ENCODE data around the gene LRPAP1.

The LRPAP1 gene

DNA sequence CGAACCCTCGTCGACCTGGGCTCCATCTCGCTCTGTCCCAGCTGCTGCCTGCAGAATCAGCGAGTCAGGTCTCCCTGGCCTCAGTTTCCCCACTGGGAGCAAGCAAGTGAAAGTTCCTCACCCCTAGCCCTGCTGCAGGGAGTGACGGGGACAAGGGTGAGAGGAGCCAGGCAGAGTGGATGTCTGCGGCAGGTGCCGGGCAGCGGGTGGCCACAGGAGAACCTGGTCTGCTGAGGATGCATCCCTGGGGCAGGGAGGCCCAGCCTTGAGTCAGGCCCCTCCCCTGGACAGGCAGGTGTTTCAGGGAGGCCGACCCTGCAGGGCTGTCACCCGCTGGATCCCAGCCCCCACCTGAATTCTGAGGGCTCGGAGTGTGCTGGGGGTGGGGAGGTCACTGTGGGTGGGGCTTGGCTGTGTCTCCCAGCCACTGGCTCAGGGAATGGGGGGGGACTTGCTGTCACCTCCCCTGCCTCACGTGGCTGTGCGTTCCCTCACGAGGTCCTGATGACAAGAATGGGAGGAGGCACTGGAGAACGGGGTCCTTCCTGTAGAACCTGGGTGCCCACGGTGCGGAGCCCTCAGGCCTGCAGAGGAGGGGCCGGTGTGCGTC, 33.2 kb downstream of the LRPAP1 start:
- DNase-seq: no peak

DNA sequence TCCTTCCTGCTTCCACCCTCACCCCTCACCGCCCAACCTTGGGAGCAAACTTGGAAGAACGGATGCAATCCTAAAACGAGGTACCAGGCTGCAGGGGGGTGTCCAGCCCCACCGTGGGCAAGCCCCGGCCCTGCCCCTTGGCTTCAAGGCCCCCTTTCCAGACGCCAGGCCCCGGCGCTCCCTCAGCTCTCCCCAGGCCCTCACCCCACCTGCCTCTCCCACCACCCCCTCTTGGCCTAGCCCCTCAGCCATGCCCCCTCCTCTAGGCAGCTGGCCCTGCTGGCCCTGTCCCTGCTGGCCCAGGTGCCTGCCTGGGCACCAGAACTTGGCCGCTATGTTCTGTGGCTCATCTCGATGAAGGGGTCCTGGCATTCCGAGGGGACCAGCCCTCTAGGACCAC, 33.8 kb downstream of the LRPAP1 start:
- no peak for DNase-seq

DNA sequence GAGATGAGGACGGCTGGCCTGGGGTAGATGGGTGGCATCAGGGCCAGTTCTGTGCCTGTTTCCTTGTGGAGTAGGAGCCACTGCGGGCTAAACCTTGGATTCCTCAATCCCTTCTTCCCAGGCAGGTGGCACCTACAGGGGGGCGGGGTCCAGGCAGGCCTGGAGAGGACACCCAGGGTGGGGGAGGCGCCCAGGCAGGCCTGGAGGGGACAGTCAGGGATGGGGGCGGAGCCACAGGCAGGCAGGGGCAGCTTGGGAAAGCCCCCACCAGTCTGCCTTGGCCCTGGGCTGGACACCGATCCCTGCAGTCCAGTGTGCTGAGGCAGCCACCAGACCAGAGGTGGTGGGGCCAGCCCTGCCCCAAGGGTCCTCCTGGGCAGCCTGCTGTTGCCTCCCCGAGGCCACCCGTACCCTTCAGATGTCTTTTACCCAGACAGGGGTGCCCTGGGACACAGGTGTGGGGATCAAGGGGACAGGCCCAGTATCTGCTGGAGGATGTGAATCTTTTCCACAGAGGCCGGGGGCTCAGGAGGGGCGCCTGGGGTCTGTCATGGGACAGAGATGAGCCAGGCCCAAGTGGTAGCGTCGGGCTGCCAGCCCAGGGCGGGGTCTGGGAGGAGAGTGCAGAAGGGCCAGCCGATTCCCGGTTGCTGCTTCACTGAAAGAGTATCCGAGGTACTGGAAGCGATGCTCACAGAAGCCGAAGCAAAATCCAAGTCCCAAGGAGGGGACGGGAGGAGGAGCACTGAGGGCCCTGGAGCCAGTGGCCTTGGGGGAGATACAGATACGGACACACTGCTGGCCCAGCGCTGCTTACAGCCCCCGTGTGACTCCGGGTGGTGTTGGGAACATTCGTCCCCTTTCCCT, 34.5 kb downstream of the LRPAP1 start:
- DNase-seq: no peak

DNA sequence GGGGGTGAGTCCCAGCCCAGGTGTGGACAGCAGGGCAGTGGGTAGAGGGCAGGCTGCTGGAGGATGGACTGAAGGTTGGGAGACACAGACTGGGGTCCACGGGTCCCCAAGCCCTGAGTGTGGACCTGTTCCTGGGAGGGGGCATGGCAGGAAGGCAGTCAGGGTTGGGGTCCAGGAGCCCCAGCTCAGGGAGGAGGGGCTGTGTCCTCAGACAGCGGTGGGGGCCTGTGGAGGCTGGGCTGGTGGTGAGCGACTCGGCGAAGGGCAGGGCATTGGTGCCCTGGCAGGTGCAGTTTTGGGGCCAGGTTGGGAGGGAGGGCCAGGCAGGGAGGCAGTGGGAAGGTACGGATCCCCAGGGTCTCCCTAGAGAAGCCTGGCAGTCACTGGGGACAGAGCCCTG, 35.1 kb downstream of the LRPAP1 start:
- no peak for DNase-seq

DNA sequence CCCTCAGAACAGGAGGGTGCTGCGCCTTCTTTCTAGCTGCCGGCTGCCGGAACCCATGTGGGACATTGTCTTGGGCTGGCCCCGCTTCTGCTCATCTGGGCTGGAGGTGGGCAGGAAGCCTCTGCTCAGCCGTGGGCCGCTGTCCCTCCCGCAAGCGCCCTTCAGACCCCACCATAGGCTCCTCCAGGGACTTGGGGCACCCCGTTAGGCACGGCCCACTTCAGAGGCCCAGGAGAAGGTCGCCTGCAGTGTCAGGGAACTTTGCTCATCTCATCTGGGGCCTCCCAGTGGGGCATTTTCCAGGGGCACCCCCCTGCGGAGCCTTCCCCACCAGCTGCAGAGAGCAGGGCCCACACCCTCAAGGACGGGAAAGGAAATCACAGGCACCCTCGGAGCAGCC, 36.2 kb downstream of the LRPAP1 start:
- no peak for DNase-seq

DNA sequence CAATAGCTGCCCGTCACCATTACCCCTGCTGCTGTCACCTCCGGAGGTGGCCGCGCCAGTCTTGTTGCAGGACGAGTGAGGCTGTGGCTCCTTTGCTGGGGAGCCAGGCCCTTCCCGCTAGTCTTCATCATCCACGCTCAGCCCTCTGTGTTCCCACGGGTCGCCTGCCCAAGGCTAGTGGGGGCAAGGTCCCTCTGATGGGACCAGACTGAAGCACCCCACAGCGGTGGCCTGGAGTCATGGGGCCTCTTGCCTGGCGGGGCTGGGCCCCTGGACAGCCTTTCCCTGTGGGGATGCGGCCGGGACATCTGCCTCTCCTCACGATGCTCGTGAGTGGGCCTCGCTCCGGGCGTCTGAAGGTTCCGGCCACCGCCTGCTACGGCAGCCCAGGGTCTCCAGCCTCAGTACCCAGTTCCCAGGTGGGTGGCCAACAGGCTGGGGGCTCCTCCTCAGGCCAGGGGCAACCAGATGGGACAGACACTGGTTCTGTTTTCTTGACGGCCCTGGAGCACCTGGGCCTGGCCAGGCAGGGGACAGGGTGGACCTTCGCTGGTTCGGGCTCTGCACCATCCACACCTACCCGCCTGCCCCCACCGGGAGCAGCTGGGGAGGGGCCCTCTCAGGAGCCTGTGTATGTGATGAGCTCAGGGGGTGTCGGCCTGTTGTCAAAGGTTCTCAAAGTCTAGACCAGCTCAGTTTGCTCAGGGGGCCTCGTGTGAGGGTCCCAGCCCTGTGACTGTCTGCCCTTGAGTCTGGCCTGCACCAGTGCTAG, 36.8 kb downstream of the LRPAP1 start:
- DNase-seq: no peak

DNA sequence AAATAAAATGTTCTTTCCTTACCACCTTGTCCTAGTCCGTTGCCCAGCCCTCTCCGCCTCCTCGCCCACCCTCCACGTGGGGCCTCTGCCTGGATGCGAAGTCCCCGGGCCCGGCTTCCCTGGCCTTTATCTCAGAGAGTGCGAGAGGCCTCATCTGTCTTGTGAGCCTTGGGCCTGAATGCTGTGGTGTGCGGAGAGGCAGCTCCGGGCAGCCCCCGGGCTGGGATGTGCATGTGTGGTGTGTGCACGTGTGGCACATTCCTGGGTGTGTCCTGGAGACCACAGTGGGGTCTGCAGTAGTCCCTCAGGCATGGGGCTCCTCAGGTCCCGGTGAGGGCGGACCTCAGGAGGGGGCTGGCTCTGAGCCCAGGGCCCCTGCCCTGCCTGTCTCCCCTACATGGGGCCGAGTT, 37.8 kb downstream of the LRPAP1 start:
- DNase-seq: no peak

DNA sequence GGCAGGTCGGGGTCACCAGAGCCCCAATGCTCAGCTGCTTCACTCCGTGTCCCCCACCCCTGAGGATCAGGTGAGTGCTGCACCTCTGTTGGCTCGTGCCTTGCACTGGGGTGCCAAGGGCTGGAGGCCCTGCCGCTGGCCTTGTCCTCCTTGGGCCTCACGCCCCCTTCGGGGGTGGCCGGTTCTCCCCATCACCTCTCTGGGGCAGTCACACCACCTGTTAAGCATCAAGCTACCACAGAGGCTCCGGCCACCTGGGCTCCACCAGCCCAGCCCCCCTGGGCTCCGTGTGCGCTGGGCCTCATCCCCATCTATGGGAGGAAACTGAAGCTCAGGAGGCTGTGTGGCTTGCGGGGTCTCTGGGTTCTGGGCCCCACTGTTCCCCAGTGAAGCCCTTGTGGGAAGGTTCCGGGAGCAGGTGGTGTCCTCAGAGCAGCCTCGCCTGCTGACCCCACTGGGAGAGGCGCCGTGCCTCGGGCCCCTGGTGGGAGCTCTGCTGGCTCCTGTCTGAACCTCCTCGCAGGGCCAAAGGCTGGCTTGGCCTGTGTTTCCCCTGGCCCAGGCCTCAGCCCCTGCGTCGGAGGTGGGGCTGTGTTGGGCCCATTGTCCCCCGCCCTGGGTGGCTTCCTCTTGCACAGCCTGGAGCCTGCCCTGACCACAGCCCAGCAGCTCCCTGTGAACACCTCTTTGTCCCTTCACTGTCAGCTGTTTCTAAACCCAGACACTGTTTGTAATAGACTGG, 38.3 kb downstream of the LRPAP1 start:
- no peak for DNase-seq

DNA sequence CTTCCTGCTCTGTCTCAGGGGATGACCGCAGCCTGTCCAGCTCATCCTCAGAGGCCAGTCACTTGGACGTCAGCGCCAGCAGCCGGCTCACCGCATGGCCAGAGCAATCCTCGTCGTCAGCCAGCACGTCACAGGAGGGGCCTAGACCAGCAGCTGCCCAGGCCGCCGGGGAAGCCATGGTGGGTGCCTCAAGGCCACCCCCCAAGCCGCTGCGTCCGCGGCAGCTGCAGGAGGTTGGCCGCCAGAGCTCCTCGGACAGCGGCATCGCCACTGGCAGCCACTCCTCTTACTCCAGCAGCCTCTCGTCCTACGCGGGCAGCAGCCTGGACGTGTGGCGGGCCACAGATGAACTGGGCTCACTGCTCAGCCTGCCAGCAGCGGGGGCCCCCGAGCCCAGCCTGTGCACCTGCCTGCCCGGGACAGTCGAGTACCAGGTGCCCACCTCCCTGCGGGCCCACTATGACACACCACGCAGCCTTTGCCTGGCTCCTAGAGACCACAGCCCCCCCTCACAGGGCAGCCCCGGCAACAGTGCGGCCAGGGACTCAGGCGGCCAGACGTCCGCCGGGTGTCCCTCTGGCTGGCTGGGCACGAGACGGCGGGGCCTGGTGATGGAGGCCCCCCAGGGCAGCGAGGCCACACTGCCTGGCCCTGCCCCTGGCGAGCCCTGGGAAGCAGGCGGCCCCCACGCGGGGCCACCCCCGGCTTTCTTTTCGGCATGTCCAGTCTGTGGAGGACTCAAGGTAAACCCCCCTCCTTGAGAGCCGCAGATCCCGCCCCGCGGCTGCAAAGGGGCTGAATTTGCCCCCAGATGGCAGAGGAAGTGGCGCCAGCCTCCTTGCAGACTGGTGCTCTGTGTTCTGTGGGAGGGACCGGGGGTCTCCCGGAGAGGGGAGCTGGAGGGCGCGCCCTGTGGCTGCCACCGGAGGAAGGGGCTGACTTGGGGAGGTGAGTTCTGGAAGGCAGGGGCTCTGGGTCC, 39.2 kb downstream of the LRPAP1 start:
- no peak for DNase-seq

DNA sequence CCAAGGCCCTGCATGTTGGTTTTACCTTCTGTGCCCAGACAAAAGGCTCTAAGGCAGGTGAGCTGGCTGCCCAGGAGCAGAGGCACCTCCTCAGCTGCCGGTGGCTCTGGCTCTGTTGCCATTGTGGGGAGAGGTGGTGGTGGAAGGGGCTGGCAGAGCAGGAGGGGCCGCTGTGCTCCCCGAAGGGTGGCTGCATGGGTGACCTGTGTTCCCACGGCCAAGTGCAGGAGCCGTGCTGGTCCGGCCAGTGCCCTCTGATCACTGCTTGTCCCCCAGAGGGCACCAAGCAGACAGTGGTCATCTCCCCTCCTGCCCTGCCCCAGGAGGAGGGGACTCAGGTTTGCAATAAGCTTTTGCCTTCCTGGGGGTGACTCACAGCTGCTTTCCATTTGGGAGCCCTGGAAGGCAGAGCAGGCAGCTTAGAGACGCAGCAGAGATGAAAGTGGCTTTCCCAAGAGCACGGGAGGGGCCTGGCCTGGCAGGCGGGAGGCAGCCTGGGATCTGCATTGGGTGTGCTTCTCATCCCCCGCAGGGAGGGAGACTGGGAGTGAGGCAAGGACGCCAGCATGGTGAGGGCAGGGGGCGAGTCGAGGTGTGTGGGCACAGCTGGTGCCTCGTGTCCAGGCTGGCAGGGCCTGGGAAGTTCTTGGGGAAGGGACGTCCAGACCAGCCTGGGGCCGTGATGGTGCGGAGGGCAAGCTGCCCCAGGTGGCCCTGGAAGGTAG, 40.4 kb downstream of the LRPAP1 start:
- DNase-seq: no peak

DNA sequence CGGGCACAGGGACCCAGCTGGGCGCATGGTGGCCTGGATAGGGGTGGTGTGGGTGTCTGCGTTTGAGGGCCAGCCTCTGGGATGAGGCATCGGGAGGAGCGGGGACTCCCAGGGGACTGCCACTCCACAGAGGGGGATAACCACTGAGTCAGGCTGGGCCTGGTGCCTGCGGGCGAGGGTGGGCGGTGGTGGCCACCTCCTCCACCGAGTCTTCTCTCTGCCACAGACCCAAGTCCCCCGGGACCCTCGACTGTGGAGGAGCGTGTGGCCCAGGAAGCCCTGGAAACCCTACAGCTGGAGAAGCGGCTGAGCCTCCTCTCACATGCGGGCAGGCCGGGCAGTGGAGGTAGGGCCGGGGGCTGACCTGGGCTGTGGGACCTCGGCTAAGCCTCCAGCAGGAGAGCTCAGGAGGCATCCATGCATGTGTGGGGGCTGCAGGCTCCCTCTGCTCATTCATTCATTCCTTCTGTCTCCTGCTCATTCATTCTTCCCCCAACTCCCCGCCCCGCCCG, 42.7 kb downstream of the LRPAP1 start:
- no peak for DNase-seq

DNA sequence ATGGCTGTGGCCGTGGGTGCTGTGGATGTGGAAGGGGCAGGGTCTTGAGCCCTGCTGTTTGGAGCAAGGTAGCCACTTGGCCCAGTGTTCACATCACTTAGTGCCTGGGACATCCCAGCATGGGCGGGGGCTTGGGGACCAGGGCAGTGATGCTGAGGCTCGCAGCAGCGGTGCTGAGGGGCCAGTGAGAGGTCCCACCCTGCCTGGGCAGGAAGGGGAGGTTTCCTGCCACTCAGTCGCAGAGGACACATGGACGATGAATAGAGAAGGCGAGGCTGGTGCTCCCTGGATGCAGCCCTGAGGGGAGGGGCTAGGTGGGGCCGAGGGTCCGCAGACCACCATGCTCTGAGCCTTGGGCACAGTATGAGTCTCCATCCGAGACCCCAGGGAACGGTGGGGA, 43.4 kb downstream of the LRPAP1 start:
- DNase-seq: no peak

DNA sequence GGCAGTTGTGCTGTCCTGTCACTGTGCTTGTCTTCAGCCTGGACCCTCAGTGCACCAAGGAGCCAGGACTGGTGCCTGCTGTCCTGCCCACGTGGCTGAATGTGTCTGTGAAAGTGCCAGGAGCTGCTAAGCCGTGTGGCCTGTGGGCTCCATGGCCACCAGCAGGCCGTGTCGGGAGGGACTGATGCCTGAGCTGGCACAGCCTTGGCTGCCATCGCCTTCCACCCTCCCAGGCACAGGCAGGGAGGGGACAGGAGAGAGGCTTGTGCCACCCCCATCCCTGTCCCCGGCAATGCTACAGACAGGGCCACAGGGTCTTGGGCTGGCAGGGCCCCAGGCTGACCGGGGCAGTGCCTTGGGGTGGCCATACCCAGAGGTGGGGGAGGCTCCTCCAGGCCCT, 44.4 kb downstream of the LRPAP1 start:
- DNase-seq: no peak

DNA sequence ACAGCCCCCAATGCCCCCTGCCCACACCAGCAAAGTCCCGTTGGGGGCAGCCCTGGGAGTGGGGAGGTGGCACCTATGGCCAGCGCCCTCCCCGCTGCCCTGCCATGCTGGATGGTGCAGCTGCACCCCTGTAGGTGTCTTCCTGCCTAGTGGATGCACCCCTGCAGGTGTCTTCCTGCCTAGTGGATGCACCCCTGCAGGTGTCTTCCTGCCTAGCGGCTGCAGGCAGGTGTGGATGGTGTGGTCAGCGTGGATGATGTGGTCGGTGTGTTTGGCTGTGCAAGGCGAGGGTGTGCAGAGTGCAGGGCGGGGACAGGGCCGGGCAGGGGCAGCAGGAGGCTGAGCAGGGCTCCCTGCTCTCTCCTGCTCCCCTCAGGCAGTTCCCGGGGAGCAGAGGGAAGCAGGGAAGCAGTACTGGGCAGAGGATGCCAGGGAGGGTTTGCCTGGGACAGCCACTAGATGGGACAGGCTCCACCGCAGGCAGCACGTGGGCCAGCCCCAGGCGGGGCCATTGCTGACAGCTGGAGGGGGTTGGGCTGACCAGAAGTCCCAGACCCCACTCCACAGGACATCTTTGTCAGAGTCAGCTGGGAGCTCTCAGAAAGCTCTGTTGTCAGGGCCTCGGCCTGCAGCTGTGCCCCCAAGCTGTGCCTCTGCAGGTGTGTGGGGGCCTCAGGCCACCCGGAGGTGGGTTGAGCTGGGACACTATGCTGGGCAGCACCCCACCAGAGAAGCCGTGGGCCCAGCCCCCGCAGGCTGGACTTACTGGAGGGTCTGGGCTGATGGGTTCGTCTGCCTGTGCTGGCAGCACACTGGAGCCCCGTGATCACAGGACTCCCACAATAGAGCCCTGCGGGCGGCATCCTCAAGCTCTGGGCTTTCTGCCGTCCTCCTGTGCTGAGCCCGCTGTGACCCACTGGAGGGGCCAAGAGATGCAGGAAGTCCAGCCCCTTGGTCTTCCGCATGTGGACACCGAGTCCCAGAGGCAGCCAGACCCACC, 45.4 kb downstream of the LRPAP1 start:
- no peak for DNase-seq

DNA sequence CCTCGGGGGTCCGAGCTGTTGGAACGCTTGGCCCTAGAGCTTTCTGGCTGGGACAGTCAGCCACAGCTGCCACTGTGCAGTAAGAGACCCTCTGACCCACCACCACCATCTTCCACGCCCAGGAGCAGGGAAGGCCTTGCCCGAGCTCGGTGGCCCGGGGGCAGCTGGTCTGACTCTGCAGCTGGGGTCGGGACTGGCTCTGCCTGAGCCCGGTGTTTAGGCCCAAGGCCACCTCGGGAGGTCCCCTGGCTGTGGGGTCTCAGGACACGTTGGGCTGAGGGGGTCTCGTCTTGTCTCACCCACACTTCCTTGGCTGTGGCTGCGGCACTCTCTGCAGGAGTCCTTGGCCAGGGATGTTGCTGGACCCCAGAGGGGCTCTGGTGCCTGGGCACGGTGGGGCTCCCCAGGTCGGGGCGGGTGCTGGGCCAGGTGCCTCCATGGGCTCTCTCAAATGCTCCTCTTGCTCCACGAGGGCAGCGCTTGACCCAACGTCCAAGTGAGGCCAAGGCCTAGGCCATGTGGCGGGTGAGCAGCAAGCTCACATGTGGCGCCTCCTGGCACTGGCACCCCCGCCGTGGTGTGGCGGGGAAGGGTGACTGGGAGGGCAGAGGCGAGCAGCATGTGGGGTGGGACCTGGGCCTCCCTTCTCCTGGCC, 46.2 kb downstream of the LRPAP1 start:
- DNase-seq: no peak

DNA sequence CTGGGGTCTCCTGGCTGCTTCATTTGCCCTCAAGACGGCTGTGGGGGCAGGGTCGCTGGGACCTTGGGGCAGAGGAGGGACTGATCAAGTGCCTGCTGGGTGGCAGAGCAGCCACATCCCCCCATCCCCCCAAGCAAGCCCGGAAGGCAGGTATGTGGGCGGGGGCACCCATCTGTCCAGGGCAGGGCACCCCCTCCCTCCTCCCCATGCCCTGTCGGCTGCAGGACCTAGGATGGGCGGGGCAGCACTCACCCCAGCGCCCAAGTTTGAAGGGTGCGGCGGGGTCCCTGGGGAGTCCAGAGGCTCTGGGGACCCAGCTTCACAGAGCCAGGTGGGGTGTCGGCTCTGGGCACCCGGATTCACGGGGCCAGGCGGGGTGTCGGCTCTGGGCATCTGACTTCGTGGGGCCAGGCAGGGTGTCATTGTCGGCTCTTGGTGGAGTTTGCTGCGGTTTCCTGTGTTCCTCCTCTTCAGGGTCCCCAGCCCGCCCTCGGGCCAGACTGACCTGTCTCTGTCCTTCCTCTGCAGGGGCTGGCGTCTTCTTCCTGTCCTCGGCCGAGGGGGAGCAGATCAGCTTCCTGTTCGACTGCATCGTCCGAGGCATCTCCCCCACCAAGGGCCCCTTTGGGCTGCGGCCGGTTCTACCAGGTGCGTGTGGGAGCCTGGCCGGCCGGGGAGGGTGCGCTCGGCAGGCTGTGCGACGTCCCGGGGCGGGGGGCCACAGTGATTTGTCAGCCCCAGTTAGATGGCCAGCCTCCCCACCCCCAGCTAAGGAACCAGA, 47.0 kb downstream of the LRPAP1 start:
- DNase-seq: no peak

DNA sequence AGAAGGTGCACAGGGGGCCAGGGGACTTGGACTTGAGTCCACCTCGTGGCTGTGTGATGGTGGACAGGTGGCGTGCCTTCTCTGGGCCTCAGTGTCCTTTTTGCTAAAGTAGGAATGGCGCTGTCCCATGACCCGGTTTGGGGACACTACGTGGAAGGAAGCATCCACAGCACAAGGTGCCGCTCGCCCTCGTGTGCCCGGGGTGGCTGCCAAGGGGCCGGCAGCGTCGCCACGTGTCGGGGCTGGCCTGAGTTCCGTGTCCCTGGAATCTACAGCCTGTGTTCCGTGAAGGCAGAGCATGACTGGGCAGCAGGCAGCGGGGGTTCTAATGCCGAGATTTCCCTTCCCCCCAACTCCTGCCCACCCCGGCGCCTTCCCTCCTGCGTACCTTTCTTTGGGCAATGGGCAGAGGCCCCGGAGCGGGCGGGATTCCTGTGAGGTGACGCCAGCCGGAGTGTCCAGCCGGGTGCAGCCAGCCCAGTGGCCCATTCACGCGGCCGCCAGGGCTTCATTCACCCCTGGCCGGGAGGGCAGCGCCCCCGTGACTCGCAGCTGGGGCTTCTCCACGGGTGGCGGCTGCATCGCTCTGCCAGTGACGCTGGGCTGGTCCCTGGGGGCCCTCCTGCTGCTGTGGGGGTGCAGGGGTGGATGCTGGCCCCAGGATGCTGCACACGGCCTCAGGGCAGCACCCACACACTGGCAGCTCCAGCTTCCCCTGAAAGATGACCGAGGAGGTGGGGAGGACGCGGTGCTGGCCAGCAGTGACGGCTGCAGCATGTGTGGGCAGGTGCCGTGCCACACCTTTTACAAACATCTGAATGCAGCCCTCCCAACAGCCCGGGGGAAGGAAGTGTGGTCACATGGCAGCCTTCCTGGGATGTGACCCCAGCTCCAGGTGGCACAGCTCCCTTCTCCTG, 47.9 kb downstream of the LRPAP1 start:
- DNase-seq: no peak
